HG02938 (cell line): ENCODE data around the gene COQ4.

Experiments used
- ATAC-seq: cut with Tn5 transposase; IDR thresholded peaks from one replicate; pipeline ENCODE4 v1.9.1; 2021; ENCODE audit warnings: mild to moderate bottlenecking, moderate library complexity; ENCODE audit not compliant: unreplicated experiment

COQ4 gene

DNA sequence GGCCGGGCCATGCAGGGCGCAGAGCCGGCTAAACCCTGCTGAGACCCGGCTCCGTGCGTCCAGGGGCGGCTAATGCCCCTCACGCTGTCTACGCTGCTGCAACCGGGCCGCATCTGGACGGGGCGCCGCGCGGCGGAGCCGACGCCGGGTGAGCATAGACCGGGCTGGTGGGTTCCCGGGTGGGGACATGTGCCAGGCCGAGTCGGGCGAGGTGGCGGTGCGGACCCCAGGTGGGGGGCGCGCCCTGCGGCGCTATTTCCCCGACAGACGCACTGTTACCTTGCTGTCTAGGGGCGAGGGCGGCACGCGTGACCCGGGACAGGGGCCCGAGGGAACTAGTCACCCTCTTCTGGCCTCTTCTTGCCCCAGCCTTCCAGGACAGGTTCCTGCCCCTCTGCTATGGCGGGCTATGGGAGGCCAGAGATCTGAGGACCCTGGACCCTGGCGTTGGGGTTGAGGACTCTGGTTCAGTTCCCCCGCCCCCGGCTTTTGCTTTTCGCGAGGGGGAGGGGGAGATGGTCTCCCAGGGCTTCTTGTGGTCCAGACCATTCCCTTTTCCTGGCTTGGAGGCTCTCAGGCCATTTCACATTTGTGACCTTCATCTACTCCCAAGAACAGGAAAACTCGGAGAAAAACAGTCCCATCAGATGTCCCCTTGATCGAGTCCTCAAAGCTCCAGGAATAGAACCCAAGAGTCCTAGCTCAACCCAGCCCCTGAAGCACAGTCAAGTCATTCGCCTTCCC is 18.2 kb downstream of the COQ4 start:
- ATAC-seq, result peak; percentile 28

DNA sequence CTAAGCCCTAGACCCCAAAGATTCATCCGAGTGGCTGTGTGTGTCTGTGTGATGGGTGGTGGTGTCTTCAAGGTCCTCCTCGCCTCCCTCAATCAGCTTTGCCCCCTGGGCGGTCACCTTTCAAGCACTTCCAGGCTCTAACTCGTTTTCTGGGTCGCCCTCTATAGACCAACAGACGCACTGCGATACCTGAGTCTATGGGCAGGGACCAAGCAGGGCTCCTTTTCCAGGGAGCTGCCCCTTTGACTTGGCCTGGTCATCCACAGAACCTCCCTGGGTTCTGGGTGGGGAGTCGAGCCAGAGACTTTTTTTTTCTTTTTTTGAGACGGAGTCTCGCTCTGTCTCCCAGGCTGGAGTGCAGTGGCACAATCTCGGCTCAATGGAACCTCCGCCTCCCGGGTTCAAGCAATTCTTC is 18.8 kb downstream of the COQ4 start:
- ATAC-seq, result no peak

- ATAC-seq, result no peak
These were observed 20.5 kb downstream of the COQ4 start for GRCh38 chr9:128342971-128343680.

DNA sequence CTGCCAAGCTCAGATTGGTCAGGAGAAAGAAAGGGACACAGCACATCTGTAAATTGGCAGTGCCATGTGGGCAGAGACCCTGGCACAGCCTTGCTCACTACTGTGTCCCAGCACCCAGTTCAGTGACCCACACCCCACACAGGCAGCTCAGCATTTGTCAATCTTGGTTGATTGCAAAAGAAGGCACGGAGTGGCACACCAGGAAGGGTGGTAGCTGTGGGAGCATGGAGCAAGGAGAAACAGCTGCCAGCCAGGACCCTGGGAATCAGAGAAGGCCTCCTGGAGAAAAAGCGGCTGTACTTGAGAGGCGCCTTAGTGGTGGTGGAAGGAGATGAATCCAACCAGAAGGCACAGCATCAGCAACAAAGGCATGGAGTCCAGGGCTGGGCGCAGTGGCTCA is 21.2 kb downstream of the COQ4 start:
- no peak for ATAC-seq

DNA sequence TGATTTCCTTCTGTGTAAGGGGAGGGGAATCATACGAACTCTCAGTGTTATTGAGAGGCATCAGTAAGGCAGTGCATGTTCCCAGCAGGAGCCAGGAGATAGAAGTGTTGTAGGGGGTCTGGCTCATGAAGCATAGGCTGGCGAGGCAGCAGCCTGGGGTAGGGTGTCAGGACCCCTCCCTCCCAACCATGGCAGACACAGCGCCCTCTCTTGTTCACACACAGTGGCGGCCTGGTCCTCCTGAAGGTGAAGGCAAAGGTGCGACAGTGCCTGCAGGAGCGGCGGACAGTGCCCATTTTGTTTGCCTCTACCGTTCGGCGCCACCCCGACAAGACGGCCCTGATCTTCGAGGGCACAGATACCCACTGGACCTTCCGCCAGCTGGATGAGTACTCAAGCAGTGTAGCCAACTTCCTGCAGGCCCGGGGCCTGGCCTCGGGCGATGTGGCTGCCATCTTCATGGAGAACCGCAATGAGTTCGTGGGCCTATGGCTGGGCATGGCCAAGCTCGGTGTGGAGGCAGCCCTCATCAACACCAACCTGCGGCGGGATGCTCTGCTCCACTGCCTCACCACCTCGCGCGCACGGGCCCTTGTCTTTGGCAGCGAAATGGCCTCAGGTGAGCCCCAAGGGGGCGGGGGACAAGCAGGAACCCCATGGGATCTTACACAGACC is 22.4 kb downstream of the COQ4 start:
- ATAC-seq, result no peak

GRCh38 chr9:128349125-128349524 is 26.5 kb downstream of the COQ4 start:
- no peak for ATAC-seq

DNA sequence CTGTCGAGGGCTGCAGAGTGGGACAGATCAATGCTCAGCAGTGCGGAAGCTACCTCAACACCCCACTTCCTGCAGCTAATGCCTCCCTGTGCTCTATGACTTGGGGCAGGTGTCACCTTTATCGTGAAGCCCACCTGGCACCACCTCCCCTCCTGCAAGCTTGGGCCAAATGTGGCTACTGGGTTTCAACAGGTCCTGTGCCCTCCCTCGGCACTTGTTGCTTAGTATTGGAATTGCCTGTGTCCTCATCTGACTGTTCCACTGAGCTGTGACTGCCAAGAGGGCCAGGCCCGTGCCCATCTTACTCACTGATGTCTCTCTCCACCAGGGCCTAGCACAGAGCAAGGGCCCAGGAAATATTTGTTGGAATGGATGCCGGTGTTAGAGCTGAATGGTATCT is 27.1 kb downstream of the COQ4 start:
- no peak for ATAC-seq

GRCh38 chr9:128355451-128355850 is 32.8 kb downstream of the COQ4 start:
- ATAC-seq, result no peak

DNA sequence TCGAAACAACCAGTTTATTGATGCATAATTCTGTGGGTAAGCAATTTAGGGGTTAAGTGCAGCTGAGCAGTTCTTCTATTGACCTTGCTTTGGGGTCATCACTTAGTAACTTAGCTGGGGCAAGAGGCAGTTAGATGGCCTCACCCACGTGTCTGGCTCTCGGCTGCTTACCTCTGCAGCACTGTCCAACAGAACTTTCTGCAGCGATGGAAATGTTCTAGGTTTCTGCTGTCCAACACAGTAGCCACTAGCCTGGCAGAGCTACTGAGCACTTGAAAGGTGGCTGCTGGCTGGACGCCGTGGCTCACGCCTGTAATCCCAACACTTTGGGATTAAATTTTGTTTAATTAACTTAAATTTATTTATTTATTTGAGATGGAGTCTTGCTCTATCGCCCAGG is 35.5 kb downstream of the COQ4 start:
- ATAC-seq, result no peak

DNA sequence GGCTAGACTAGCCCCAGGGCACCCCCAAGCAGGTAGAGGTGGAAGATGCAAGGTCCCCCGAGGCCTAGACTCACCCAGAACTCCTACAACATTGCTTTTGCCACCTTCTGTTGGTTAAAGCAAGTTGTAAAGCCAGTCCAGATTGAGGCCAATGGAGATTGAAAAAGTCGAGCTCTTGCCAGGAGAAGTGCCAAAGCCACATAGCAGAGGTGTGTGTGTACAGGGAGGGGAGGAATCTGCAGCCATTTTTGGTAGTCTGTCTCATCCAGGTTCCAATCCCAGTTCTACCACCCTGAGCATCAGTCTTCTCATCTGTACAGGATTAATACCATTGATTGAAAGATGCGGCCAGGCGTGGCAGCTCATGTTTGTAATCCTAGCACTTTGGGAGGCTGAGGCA is 36.2 kb downstream of the COQ4 start:
- ATAC-seq, result no peak

GRCh38 chr9:128360826-128361225 is 38.2 kb downstream of the COQ4 start:
- no peak for ATAC-seq

DNA sequence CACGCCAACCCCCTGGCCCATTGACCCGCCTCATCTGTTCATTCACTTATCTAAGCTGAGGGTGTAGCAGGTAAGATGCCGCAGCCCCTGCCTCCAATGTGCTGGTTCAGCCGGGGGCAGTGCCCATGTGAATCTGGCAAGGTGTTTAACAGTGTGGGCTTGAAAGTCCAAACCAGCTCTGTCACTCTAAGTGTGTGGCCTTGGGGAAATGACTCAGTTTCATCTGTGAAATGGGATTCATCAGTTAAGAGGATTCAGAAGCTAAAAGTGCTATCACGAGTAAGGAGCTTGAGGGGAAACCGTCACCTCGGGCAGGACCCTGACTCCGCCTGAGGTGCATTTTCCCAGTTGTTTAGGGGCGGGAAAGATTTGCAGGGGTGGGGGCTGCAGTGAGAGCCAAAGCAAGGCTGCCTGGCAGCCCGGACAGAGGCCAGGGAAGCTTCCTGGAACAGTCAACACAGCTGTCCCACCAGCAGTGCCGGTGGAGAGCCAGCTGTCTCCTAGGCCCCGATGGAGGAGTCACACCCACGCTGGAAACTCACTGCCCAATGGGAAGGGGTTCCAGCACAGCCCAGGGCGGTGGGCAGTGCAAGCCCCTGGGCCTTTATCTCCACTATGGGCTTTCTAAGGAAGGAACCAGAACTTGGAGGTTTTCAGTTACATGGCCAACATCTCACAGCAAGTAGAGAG is 38.8 kb downstream of the COQ4 start:
- no peak for ATAC-seq

DNA sequence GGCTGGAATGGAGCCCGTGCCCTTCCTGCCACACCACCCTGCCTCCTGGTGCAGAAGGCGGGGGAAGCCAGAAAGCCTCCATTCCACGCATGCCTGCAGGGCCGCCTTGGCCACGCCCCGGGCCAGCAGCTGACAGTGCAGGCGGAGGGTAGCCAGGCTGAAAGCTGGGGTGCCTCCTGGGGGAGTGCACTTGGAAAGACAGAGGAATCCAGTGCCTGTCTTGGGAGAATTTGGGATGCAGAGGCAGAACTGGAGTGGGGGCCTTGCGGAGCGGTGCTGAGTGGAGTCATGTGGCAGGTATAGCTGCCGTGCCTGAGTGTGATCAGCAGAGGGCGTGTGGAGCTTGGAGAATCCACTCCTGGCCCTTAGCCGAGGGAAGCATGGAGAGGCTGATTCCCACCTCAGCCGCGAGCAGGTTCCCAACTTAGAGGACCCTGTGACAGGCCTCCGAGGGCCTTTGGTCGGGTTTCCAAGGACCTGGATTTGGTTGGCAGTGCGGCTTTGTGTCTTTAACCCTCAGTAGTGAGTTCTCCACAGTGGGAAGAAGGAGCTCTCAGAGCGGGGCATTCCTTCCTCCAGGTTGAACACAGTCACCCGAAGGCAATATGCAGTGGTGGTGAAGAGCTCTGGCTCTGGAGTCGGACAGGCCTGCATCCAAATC is 39.5 kb downstream of the COQ4 start:
- peak; percentile 59 for ATAC-seq

DNA sequence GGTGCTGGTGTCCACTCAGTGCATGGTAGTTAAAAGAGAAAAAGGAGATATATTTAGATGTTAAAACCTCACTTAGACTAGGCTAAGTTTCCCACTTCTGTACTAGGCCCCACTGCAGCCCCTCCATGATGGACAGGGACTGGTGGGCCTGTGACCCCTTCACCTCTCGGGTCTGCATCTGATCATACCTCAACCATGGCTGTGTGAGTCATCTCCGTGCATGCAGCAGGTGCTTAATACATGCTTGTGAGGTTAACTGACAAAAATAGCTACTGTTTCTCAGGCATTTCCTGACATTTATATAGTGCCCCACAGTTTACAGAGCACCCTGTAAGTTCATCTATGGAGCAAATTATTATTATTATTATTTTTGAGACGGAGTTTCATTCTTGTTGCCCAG is 40.1 kb downstream of the COQ4 start:
- no peak for ATAC-seq

DNA sequence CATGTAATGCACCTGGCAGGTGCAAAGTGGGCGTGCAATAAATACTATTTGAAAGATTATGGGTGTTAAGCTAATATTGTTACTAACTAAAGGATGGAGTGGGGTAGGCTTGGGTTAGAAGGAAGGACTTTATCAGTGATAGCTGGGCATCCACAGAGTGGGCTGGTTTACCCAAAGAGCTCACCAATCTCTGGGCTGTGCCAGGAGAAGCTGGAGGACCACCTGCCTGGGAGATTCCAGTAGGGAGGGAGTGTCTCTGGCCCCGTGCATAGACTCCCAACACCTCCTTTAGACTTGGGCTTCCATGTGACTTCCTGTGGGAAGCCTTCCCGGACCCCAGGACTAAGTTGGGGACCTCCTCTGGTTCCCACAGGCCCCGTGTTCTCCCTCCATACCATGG is 42.9 kb downstream of the COQ4 start:
- ATAC-seq, result no peak

GRCh38 chr9:128369024-128369706 is 46.5 kb downstream of the COQ4 start:
- no peak for ATAC-seq

DNA sequence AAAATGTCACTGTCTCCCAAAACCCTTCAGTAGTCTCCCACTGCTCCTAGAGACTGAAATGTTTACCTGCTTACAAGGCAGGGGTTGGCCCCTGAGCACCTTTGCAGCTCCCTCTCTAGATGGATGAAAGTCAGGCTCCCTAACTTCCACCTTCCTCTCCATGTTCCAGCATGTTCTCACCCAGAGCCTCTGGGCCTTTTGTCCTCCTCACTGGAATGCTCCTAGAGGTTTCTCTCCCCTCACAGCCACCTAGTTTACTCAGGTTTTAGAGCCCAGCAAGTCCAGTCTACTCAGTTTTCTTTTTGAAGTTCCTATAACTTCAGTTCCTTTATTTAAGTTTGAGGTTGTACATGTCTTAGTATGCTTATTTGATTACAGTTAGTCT is 47.7 kb downstream of the COQ4 start:
- ATAC-seq, result no peak

- ATAC-seq, result peak; percentile 84
These were observed 48.4 kb downstream of the COQ4 start, which contains the start of gene URM1 for GRCh38 chr9:128370752-128371629. TSS of gene URM1 (plus strand) at chr9:128371374. CDS start at chr9:128371381, 7 bp downstream.

DNA sequence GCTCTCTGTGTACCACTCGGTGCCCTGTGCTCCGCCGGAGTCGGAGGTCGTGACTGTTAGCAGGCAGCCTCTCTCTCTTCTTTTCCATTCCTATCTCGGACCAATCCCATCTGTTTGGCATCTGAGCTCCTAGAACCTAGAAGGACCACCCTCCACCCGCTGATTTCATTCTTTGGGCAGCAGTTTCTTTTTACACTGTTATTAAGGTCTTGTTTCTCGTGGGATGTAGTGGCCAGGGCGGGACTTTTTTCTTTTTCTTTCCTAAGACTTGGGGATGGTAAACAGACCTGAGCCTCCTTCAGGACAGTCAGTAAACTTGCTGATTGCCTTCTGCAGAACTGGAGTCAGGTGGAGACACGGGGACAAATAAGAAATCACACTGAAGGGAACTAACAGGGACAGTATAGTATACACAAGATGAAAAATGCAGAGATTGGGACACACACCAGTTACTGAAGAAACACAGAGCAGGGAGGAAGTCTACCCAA is 49.0 kb downstream of the COQ4 start:
- ATAC-seq, result no peak
